PC-9 (cell line): ENCODE measurements around the gene MTX2.

Experiments used
- EZH2 ChIP-seq: fragments of 200-600 bp; sonication (generic); IDR thresholded peaks from 2 replicates; pipeline ENCODE4 v1.8.0; 2017; ENCODE audit warnings: antibody characterized with exemption, low read depth
- TF ChIP-seq, protein P1 (sequence below): fragments of 200-600 bp; sonication (generic); conservative IDR thresholded peaks from 2 replicates; pipeline ENCODE4 v1.6.1; 2017; ENCODE audit warnings: mixed run types, antibody characterized with exemption, mild to moderate bottlenecking, moderate library complexity

DNA sequence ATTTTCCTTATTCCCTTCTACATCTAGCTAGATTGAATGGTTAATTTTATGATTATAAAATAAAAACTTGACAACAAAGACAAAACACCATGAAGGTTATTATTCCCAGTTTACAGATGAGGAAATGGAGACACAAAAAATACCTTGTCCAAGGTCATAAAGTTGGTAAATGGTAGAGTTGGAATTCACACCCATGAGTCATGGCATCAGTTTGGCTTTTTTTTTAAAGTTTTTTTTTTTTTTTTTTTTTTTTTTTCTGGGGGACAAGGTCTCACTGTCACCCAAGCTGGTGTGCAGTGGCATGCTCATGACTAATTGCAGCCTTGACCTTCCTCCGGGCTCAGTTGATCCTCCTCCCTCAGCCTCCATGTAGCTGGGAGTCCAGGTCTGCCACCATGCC is 70.0 kb downstream of the MTX2 start:
- TF ChIP-seq, protein P1, sequence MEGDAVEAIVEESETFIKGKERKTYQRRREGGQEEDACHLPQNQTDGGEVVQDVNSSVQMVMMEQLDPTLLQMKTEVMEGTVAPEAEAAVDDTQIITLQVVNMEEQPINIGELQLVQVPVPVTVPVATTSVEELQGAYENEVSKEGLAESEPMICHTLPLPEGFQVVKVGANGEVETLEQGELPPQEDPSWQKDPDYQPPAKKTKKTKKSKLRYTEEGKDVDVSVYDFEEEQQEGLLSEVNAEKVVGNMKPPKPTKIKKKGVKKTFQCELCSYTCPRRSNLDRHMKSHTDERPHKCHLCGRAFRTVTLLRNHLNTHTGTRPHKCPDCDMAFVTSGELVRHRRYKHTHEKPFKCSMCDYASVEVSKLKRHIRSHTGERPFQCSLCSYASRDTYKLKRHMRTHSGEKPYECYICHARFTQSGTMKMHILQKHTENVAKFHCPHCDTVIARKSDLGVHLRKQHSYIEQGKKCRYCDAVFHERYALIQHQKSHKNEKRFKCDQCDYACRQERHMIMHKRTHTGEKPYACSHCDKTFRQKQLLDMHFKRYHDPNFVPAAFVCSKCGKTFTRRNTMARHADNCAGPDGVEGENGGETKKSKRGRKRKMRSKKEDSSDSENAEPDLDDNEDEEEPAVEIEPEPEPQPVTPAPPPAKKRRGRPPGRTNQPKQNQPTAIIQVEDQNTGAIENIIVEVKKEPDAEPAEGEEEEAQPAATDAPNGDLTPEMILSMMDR, result no peak
- no peak for TF ChIP-seq EZH2
